Pulmonary artery endothelial cell (primary cell): ENCODE results near the gene GBX2. TPM values are rescaled to one million over a fixed set of nuclear protein-coding genes. Genes with fewer than 3 reads are reported as not detected.

ENCODE experiments used
- DNase-seq: peaks from one replicate; pipeline ENCODE4 v3.0.0-alpha.2; 2011; ENCODE audit warnings: low read depth, low spot score
- total RNA-seq: library from RNA; depleted of rRNA; stranded (reverse); fragments of >200 nt; gene quantifications from 2 replicates; pipeline ENCODE4 v1.2.3, GENCODE V29; 2014

The GBX2 gene
- total RNA-seq, 1 donor from 2014 or later: 6.4 TPM

GRCh38 chr2:236119003-236119402 lies 49.2 kb downstream of the GBX2 start:
- no peak for DNase-seq

- DNase-seq: no peak
These were observed 50.3 kb downstream of the GBX2 start for GRCh38 chr2:236117861-236118269.

- no peak for DNase-seq
These were observed 50.8 kb downstream of the GBX2 start for GRCh38 chr2:236117401-236117800.

Other genes with a start within 250 kb of the GBX2 start
- gene ASB18, start 96.0 kb upstream of the GBX2 start, total RNA-seq: not detected in 2 replicates